GM06990 (cell line): Measurements from ENCODE around the gene TRIM41.

ENCODE experiments used
- DNase-seq: peaks from one replicate; pipeline ENCODE4 v3.0.0-alpha.2; 2011; ENCODE audit not compliant: insufficient read length; ENCODE audit errors: extremely low read depth
- H3K27me3 ChIP-seq: replicated peaks from 2 replicates; pipeline ENCODE4 v1.6.0; 2011; ENCODE audit warnings: low read length; ENCODE audit not compliant: control insufficient read depth, insufficient read depth
- H3K36me3 ChIP-seq: 2 replicates; pipeline ENCODE4 v1.5.1; 2011; ENCODE audit warnings: low read length; ENCODE audit not compliant: control insufficient read depth, insufficient read depth
- H3K4me3 ChIP-seq: replicated peaks from 2 replicates; pipeline ENCODE4 v1.5.1; 2011; ENCODE audit warnings: low read depth, mild to moderate bottlenecking, control low read depth, low read length
- CTCF ChIP-seq: IDR thresholded peaks from 2 replicates; pipeline ENCODE4 v1.5.1; 2011; ENCODE audit warnings: low read length, control low read depth, mild to moderate bottlenecking, inconsistent platforms; ENCODE audit not compliant: insufficient read depth, poor library complexity, severe bottlenecking

TRIM41 gene

GRCh38 chr5:181241393-181241975 is 18.4 kb downstream of the TRIM41 start:
- DNase-seq = peak; percentile 50
- Histone ChIP-seq H3K4me3 (peak overlapping the region; percentile 98), H3K36me3 (peaks cover 47% of the 10 kb centered on the region), H3K27me3 (no peaks in the 10 kb centered on the region)
- TF ChIP-seq CTCF = no peak

GRCh38 chr5:181242031-181242451 is 19.0 kb downstream of the TRIM41 start:
- TF ChIP-seq CTCF = no peak
- Histone ChIP-seq H3K4me3 (peak overlapping the region; percentile 98), H3K27me3 (no peaks in the 10 kb centered on the region), H3K36me3 (peaks cover 43% of the 10 kb centered on the region)
- no peak for DNase-seq

GRCh38 chr5:181243018-181243563 is 20.0 kb downstream of the TRIM41 start:
- no peaks in the 10 kb centered on the region for H3K27me3 ChIP-seq
- no peak for DNase-seq
- peak overlapping the region; percentile 98 for H3K4me3 ChIP-seq
- no peak for TF ChIP-seq CTCF
- H3K36me3 ChIP-seq = peaks cover 33% of the 10 kb centered on the region

- TF ChIP-seq CTCF = no peak
- Histone ChIP-seq H3K36me3 (peaks cover 27% of the 10 kb centered on the region), H3K4me3 (peak within 1 kb of the TSS; percentile 98), H3K27me3 (no peaks in the 10 kb centered on the region)
- DNase-seq = peak; percentile 84
These were observed 20.7 kb downstream of the TRIM41 start, which contains the start of gene RACK1 for GRCh38 chr5:181243564-181244343. Gene RACK1 (minus strand): TSS chr5:181243906. CDS start chr5:181243800, 106 bp downstream.

- peaks cover 18% of the 10 kb centered on the region for H3K36me3 ChIP-seq
- no peak for DNase-seq
- no peaks in the 10 kb centered on the region for H3K27me3 ChIP-seq
- peak overlapping the region; percentile 98 for H3K4me3 ChIP-seq
- TF ChIP-seq CTCF = no peak
These were observed 22.6 kb downstream of the TRIM41 start for GRCh38 chr5:181245427-181246275.
